Pulmonary artery endothelial cell (primary cell): ENCODE measurements around the gene CNTN5. TPM values are rescaled to one million over a fixed set of nuclear protein-coding genes. Genes with fewer than 3 reads are reported as not detected.
"Not testable (repeated sequence)": the region's sequence is repeated elsewhere in the genome, so short reads cannot be mapped to it uniquely, and the experiment has no call there.

Experiments used
- DNase-seq: peaks from one replicate; pipeline ENCODE4 v3.0.0-alpha.2; 2011; ENCODE audit warnings: low read depth, low spot score
- total RNA-seq: library from RNA; depleted of rRNA; stranded (reverse); fragments of >200 nt; gene quantifications from 2 replicates; pipeline ENCODE4 v1.2.3, GENCODE V29; 2014

CNTN5 gene
- total RNA-seq, 1 donor from 2014 or later, result not detected

DNA sequence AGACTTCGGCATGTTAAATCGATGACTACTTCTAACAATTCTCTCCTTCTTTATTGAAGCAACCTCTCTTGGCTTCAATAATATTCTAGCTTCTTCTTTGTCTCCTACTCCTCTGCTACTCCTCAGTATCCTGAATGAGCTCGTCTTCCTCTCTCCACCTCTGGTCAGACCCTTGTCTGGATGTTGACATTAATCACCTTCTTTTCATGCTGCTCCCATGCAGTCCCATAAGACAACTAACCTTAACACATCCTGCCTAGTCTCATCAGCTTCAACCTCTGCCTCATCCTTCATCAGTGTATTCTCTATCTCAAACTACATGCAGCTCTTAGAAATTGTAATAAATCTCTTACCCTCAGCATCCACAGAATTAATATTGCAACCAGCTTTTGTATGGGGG lies 695.6 kb downstream of the CNTN5 start:
- no peak for DNase-seq

DNA sequence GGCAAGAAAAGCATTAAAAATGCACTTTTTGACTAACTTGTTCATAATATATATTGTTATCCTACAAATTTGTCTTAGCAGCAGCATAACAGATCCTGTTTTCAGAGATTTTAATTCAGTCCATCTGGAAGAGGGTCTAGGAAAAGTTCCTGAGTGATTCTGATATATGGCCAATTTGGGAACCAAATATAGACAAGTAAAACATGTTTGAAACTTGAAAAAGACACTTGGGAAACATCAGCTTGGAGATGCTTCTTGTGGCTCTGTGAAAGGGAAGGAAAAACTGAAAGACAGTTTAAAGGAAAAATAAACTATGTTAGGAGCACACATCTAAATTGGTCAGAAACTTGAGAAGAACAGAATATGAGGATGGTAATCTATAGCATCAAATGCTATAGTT lies 697.5 kb downstream of the CNTN5 start:
- no peak for DNase-seq

DNA sequence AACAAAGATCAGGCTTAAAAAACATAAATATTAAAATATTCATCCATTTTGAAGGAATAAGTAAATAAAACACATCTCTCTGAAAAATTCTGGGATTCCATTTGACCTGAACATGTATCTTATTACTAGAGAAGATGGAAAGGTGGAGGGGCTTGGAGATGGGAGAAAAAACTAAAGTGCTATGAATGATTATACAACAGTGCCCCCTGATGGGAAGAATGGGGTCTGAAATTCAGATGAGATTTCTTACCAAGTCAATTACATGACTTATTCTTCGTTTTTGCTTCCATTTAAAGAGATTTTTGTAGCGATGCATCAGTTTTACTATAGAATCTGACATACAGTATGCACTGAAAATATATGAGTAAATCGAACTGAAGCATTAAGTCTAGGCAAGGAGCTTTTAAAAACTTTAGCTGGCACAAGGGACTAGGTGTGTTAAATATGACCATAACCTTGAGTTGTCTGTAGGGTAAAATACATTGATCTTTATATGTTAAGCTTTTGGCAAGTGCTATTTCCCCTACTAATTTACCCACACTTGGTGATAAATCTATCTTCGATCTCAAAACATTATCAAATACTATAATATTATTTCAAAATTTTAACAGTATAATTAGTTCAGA lies 718.8 kb downstream of the CNTN5 start:
- DNase-seq, result no peak

DNA sequence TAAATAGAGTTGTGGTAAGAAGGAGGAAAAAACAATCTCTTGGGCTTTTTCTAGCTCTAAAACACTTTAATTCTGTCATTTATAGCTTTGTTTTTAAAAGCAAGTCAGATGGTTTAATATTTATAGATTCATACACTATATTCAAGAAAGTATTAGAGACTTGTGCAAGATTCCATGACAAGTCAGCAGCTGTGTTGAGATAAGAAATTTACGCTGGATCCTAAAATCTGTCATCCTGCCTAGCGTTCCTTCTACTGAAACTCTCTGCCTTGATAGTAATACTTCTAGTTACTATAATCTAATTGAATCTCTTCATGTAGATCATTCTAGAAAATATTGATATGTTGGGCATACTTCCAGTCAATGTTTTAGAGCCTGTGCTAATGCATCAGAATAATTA lies 721.8 kb downstream of the CNTN5 start:
- no peak for DNase-seq

DNA sequence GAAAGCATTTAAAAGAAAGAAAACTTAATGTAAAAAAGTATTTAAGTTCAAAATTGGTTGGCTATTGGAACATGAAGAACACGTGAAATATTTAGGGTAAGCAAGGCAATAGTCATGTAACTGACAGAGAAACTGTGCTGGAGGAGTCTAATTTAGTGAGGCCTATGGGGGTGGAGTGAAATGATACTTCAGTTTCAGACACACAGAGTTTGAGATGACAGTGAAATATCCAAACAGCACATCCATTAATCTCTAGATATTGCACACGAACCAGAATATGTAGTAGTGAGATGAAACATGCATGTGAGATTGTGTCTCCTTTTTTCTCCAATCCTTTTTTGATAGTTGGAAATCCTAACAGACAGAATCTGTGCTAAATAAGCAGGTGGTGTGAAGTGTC lies 739.0 kb downstream of the CNTN5 start:
- no peak for DNase-seq

DNA sequence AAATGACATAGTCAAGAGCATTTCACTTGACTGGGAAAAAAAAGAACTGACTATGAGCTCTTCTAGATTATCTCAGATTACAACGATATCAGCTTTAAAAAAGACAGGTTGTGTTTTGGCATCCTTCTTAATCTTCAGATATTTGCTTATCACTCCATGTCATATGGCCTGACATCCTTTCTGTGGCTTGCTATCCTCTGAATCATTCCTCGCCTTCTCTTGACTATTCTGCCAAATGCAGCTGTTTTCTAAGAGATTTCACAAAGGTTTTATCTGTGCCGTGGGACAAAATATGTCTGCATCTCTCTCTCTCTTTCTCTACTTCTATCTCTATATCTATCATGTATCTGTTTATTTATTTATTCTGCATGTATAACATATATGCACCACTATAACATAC lies 746.1 kb downstream of the CNTN5 start:
- DNase-seq, result no peak

DNA sequence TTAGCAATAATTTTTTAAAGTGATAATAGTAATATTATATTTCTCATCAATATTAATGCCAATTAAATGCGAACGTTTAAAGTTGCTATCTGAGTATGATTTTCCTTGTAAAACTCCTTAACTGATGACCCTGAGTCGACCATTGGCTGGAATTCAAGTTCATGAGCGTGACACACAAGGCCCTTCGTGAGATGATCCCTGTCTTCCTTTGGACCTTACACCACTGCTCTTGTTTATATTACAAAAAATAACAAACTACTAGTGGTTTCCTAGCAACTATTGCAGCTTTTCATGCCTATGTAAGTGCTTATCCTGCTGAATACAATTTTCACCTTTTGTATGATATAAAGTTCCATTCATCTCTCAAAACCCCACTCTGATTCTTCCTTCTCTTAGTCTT lies 752.9 kb downstream of the CNTN5 start:
- no peak for DNase-seq

DNA sequence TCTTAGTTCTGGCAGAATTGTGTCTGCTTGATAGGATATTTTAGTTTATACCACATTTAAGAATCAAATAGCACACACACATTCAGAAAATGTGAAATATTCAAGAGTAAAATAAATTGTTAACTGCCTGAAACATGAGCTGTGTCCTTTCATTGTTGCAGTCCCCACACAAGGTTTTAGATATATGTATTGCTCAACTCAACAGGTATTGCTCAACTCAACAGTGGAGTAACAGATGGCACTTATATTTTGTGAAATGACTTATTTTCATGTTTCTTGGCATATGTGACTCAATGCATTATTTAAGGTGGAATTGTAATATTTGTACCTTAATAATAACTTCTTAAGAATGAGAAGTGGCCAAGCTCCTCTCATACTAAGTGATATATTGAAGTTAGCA lies 760.3 kb downstream of the CNTN5 start:
- DNase-seq, result no peak

DNA sequence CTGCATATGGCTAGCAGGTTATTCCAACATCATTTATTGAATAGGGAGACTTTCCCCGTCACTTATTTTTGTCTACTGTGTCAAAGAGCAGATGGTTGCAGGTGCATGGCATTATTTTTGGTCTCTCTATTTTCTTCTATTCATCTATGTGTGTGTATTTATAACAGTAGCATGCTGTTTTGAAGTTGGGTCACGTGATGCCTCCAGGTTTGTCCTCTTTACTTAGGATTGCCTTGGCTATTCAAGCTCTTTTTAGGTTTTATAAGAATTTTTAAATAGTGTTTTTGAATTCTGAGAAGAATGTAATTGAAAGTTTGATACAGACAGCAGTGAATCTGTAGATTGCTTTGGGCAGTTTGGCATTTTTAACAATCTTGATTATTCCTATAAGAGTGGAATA lies 770.6 kb downstream of the CNTN5 start:
- DNase-seq, result no peak

DNA sequence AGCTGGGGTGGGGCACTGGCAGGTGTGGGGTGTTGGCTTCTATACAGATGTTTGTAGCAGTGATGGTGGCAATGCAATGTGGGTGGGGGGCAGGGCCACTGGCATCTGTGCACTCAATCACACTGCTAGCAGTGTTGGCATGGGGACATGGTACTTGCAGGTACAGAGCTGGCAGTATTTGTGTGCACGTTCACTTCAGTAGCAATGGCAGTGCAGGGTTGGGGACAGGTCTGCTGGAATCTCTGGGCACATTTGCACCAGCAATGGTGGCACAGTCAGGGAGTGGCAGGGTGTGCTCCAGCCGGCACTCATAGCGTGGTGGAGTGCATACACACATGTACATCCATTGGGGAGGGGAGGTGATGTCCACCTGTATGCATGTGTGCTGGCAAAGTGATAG lies 775.2 kb downstream of the CNTN5 start:
- no peak for DNase-seq

DNA sequence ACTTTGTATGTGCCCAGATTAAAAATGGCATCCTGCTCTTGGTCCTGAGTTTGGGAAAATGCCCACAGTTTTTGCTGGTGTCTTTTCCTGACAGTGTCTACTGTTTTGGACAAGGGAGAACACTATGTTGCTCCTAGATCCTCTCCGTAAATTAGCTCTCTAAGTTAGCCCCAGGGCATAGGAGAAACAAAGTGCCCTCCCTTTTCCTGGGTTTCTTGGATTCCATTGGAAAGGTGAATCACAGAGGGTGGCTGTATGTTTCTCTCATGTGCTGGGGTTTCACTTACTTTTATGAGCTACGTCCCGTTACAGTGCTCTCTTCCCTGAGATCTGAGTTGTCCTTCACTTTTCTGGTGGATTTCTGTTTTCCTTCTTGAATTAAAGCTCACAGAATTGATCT lies 782.8 kb downstream of the CNTN5 start:
- DNase-seq, result no peak

DNA sequence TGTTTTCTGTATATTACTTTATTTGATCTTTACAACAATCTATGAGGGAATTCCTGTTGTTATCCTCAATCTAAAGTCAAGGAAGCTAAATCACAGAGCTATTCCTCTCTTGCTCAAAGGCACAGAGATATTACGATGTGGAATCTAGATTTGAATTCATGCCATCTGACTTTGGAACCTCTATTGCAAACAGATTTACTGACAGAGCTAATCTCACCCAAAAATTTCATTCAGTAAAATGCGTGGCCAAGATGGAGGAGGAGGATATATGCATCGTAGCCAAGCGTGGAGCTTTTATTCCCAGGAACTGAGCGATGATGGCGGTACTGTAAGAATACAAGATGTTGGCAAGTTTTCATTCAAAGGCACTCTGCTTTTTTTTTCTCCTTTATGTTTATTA lies 791.8 kb downstream of the CNTN5 start:
- no peak for DNase-seq

DNA sequence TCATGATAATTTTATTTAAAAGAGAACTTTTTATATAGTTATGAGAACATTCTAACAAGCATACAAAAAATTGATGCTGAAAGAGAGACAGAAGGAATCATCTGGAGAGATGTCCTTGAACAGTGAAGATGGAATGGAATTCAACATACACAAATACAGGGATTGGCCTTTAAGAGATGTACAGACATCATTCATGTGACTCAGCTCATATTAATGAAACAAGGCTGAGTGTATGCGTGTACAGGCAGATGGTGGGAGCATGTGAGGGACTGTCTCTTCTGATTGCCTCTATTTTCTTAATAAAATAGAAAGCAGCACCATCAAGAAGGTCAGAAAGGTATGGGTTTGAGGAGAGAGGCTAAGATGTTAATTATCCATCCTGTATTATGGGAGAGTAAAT lies 793.3 kb downstream of the CNTN5 start:
- DNase-seq, result no peak

DNA sequence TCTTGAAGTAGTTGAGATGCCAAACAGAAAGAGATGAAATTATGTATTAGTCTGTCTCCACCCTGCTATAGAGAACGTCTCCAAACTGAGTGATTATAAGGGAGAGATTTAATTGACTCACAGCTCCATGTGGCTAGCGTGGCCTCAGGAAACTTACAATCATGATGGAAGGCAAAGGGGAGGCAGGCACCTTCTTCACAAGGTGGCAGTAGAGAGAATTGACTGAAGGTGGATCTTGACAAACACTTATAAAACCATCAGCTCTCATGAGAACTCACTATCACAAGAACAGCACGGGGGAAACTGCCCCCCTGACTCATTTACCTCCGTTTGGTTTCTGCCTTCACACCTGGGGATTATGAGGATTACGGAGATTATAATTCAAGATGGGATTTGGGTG lies 794.0 kb downstream of the CNTN5 start:
- no peak for DNase-seq

DNA sequence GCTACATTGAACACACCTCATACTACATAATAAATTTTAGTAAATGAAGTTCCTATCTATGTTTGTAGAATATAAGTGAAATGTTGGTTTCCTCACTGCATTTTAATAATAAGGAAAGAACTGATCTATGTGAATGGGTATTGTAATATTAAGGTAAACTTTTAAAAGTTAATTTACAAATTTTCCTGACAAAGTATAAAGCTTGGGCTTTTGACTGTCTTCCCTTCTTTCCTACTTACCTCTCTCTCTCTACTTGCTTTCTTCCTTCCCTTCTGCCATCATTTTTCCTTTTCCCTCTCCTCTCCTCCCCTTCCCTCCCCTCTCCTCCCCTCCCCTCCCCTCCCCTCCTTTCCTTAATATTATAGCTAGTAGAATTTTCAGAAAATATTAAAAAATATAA lies 798.2 kb downstream of the CNTN5 start:
- DNase-seq, result no peak

DNA sequence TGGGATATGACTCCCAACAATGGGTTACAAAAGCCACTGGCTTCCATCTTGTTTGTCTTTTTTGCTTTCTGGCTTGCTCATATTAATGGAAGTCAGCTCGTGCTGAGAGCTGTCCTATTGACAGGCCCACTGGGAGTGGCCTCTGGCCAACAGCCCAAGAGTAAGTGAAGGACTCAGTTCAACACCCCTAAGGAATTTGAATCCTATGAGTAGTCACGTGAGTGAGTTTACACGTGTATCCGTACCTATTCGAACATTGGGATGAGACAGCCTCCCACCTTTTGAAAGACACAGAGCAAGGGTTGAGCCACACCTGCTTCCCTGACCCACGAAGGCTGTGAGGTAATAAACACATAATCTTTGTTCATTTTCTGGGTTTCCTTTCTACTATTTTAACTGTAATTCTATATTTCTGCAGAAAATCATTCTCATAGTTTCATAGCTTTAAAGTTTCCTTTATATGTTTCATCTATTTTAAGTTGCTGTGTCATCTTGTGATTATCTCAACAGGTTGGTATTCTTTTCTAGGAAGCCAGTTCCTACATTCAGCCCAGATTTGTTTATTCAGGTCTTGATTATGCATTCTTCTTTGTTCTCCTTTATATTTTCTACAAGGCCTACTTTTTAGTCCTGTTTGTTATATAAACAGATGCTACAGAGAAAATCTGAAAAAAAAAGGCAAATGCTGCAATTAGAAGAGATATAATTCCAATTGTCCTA lies 802.3 kb downstream of the CNTN5 start:
- no peak for DNase-seq

DNA sequence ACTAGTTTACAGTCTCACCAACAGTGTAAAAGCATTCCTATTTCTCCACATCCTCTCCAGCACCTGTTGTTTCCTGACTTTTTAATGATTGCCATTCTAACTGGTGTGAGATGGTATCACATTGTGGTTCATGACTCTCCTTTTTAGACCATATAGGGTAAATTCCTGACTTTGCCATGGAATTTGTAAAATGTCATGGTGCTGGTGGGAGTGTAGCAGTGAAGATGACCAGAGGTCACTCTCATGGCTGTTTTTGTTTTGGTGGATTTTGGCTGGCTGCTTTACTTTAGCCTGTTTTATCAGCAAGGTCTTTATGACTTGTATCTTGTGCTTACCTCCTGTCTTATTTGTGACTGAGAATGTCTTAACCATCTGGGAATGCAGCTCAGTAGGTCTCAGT lies 816.0 kb downstream of the CNTN5 start:
- DNase-seq, result not testable (repeated sequence)

DNA sequence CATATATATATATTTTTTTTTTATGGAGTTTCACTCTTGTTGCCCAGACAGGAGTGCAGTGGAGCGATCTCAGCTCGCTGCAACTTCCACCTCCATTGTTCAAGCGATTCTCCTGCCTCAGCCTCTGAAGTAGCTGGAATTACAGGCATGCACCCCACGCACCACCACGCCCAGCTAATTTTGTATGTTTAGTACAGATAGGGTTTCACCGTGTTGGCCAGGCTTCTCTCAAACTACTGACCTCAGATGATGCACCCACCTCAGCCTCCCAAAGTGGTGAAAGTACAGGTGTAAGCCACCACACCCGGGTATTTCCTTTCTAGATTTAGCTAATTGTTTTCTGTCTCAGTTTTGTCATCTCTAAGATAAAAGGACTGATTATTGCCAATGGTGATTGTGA lies 821.1 kb downstream of the CNTN5 start:
- DNase-seq, result no peak

DNA sequence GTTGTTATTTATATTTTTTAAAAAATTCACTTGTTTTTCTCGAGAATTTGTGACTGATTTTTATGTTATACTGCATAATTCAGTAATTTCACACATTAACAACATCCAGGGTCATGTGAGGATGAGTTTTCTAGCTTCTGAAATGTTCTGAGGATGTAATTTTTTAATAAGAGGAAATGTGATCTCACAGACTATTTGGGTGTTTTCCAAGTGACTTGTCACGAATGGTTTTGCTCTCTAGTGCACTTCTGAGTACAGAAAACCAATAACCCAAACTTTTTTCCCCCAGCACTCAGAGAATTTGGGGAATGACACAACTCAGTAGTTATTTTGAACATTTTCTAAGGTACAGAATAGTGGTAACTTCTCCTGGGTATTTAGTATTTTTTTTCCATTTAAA lies 845.2 kb downstream of the CNTN5 start:
- DNase-seq, result no peak

DNA sequence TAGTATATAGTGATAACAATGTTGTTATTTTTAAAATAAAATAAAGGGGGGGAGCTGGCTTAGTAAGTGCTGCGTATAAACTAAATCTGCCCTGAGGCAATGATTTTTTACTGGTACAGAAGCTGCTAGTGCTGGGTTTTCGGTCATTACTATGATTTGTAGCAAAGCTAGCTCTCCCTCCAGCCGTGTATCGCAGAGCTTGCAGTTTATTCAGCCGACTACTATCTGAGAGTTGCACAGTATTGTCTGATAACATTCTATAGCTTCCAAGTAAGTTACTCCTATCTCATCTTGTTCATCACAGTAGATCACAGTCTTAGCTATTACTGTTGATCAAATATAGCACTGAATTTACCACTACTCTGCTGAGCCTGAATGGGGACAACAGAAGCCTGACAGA lies 860.9 kb downstream of the CNTN5 start:
- DNase-seq, result no peak

DNA sequence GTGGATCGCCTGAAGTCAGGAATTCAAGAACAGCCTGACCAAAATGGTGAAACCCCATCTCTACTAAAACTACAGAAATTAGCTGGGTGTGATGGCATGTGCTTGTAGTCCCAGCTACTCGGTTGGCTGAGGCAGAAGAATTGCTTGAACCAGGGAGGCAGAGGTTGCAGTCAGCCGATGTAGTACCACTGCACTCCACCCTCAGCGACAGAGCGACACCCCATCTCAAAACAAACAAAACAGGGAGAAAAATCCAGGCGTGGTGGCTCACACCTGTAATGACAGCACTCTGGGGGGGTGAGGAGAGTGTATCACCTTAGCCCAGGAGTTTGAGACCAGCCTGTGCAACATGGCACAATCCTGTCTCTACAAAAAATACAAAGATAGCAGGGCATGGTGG lies 864.0 kb downstream of the CNTN5 start:
- no peak for DNase-seq

DNA sequence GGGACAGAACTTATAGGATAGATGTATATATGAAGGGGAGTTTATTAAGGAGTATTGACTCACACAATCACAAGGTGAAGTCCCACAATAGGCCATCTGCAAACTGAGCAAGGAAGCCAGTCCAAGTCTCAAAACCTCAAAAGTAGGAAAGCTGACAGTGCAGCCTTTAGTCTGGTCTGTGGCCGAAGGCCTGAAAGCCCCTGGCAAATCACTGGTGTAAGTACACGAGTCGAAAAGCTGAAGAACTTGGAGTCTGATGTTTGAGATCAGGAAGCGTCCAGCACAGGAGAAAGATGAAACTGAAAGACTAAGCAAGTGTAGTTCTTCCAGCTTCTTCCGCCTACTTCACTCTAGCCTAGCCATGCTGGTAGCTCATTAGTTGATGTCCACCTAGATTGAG lies 866.7 kb downstream of the CNTN5 start:
- DNase-seq, result no peak

DNA sequence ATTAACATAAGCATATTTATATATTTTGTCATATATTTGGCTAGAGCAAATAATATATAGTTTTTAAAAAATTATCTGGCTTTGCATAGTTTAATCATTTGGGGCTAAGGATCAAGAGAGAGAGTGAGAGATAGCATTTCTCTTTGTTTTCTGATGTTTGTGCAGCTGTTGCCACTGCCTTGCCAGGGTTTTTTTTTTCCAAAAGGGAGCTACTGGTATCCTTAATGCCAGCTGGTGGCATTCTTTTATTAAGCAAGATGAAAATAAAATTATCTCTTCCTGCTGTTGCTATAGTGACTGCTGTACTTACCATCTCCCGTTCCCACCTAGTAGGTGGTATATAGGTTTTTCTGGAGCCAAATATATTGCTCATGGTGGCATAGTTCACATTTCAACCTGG lies 873.1 kb downstream of the CNTN5 start:
- DNase-seq, result no peak

DNA sequence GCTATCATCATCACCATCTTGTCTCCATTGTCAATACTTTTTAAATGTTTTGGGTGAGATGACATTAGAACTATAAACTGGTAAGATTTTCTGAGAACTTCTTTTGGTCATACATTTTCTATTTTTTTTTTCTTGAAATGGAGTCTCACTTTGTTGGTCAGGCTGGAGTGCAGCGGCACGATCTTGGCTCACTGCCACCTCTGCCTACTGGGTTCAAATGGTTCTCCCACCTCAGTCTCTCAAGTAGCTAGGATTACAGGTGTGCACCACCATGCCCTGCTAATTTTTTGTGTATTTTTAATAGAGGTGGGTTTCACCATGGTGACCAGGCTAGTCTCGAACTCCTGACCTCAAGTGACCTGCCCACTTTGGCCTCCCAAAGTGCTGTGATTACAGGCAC lies 880.4 kb downstream of the CNTN5 start:
- no peak for DNase-seq
